Psoas muscle (tissue), 8 donors: ENCODE results near the gene ENKUR. TPM values are rescaled to one million over a fixed set of nuclear protein-coding genes. Genes with fewer than 3 reads are reported as not detected.
"Not testable (repeated sequence)": the region's sequence is repeated elsewhere in the genome, so short reads cannot be mapped to it uniquely, and the experiment has no call there.

Experiments used
- ATAC-seq, 4 donors: fragments of 200-7000 bp; cut with Tn5 transposase; one replicate each; pipeline ENCODE4 v1.9.1; 2020; ENCODE audit warnings: moderate library complexity in 3 of 4, mild to moderate bottlenecking in 2 of 4
- DNase-seq, 2 donors: peaks; one replicate each; pipeline ENCODE4 v3.0.0-alpha.2; 2020
- H3K27ac ChIP-seq: fragments of 200-600 bp; one replicate; pipeline ENCODE4 v1.8.0; 2022
- H3K27me3 ChIP-seq, 3 donors: fragments of 200-600 bp in 1 of 3; one replicate each; pipeline versions ENCODE4 v1.6.1 to v1.8.0; 2013 to 2022; ENCODE audit warnings: low read length in 2 of 3, mild to moderate bottlenecking in 2 of 3, moderate library complexity in 1 of 3; ENCODE audit not compliant: insufficient read depth in 3 of 3
- H3K36me3 ChIP-seq, 2 donors: fragments of 200-600 bp in 1 of 2; one replicate each; pipeline versions ENCODE4 v1.6.1 to v1.8.0; 2013 to 2022; ENCODE audit warnings: low read depth in 1 of 2, mild to moderate bottlenecking in 1 of 2, moderate library complexity in 1 of 2; ENCODE audit not compliant: insufficient read depth in 1 of 2
- H3K4me1 ChIP-seq: fragments of 200-600 bp; one replicate; pipeline ENCODE4 v1.8.0; 2022
- H3K4me3 ChIP-seq: fragments of 200-600 bp; one replicate; pipeline ENCODE4 v1.8.0; 2022; ENCODE audit warnings: mild to moderate bottlenecking
- H3K9me3 ChIP-seq: fragments of 200-600 bp; one replicate; pipeline ENCODE4 v1.8.0; 2022
- WGBS, 3 donors: extraction: QIAGEN DNeasy Blood & Tissue Kit; methylation state at CpG; one replicate each; pipeline versions ENCODE4 v1.1.6 to v1.1.7; 2013; 5-methylcytosine and 5-hydroxymethylcytosine counted together
- intact Hi-C, 2 donors: fragments of 100-400 bp; cut with DNase I; formaldehyde crosslinking; loops; one replicate each; pipeline versions ENCODE4 v1.11.0 to v1.14.2; 2022
- polyA plus RNA-seq, 3 donors: library from polyadenylated mRNA; stranded (reverse); fragments of 200-250 nt; gene quantifications; one replicate each; pipeline ENCODE4 v1.2.3, GENCODE V29; 2013
- total RNA-seq, 4 donors: library from RNA; stranded (reverse); fragmentation: NEBNext Ultra II Directional in 2 of 4; extraction: Animal tissue kit (Norgen Biotek cat#: 25700) in 2 of 4; gene quantifications; one replicate each; pipeline versions ENCODE4 v1.2.1 to v1.2.4, GENCODE V29; 2021 to 2023
- TF ChIP-seq, protein P1 (sequence below): fragments of 200-600 bp; IDR thresholded peaks from one replicate; pipeline ENCODE4 v1.8.0; 2022; ENCODE audit warnings: antibody characterized with exemption
- donor health status: healthy with polysubstance abuse.
- donor health status: DM: no; HTN: no; CAD: no; lungs with moderate emphysema.
- donor health status: Bipolar disorder and iron deficiency.
- donor health status: healthy.
- donor health status: DM: yes; HTN: yes; CAD: no.
- donor health status: DM: no; HTN: no; CAD: no.
- donor health status: DM: no; HTN: no; CAD: no.
- donor health status: DM: yes; HTN: yes; CAD: no.

Gene ENKUR
- total and polyA plus RNA-seq, 7 donors: 0.03 to 0.05 TPM; not detected in 5

DNA sequence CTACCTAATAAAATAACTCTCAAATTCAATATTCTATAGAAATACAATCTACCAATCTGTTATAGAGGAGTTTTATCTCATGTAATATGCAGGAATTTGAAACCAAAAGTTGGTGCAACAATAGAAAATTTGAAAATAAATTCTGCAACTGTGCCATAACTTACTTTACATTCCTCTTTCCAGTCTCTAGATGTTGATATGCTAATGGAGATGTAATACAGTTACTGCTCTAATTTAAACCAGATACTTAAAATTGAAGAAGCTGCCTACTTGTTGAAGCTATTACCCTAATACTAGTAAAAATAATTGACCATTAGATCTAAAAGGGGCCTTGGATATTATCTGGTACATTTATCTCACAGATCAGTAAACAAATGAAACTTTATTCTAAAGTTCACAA is 1.4 kb downstream of the ENKUR start:
- Histone ChIP-seq H3K4me3 (no peak overlapping the region), H3K27ac (no peak overlapping the region), H3K36me3 (no peaks in the 10 kb centered on the region), H3K9me3 (no peaks in the 10 kb centered on the region), H3K27me3 (no peaks in the 10 kb centered on the region), H3K4me1 (peaks cover 11% of the 10 kb centered on the region)
- intact Hi-C loops: loop anchor here (10.0 kb wide), 3 partner anchors 290 to 380 kb away; partner anchors contain the start of gene ARHGAP21 (in 1 of the 2)
- DNase-seq: no peak
- TF ChIP-seq, protein P1, sequence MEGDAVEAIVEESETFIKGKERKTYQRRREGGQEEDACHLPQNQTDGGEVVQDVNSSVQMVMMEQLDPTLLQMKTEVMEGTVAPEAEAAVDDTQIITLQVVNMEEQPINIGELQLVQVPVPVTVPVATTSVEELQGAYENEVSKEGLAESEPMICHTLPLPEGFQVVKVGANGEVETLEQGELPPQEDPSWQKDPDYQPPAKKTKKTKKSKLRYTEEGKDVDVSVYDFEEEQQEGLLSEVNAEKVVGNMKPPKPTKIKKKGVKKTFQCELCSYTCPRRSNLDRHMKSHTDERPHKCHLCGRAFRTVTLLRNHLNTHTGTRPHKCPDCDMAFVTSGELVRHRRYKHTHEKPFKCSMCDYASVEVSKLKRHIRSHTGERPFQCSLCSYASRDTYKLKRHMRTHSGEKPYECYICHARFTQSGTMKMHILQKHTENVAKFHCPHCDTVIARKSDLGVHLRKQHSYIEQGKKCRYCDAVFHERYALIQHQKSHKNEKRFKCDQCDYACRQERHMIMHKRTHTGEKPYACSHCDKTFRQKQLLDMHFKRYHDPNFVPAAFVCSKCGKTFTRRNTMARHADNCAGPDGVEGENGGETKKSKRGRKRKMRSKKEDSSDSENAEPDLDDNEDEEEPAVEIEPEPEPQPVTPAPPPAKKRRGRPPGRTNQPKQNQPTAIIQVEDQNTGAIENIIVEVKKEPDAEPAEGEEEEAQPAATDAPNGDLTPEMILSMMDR: no peak
- no peak for ATAC-seq

DNA sequence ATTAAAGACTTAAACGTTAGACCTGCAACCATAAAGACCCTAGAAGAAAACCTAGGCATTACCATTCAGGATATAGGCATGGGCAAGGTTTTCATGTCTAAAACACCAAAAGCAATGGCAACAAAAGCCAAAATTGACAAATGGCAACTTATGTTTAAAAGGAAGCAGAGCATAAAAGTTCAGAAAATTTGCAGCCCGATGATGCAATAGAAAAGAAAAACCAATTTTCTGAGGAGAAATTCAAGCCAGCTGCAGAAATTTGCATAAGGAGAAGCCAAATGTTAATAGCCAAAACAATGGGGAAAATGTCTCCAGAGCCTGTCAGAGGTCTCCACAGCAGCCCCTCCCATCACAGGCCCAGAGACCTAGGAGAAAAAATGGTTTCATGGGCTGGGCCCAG is 4.4 kb downstream of the ENKUR start:
- not testable (repeated sequence) for H3K36me3 ChIP-seq, H3K27ac ChIP-seq, DNase-seq, ATAC-seq, H3K4me3 ChIP-seq, H3K27me3 ChIP-seq, H3K9me3 ChIP-seq, H3K4me1 ChIP-seq
- intact Hi-C loops: loop anchor here (10.0 kb wide), 3 partner anchors 287 to 377 kb away; partner anchors contain the start of gene ARHGAP21 (in 1 of the 2)
- WGBS, 3 donors: 68 to 91% (median 83%) methylated on average over 2 of the region's 2 CpGs

DNA sequence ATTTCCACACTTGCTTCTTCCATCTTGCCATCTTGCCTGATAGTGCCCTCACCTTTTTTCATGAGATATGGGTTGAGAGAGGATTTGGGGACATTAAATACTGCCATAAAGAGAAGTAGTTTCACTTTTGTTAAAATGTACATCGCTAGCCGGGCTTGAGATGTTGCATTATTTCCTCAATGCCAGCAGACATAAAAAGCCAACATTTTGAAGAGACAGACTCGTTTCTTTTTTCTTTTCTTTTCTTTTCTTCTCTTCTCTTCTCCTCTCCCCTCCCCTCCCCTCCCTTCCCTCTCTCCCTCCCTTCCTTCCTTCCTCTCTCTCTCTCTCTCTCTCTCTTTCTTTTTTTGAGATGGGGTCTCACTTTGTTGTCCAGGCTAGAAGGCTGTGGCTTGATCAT is 17.9 kb downstream of the ENKUR start:
- ATAC-seq (no peak), DNase-seq (no peak)
- no peaks in the 10 kb centered on the region for H3K27me3 ChIP-seq
- intact Hi-C loops: no loop called here
- no peak overlapping the region for H3K4me3 ChIP-seq
- 79 to 82% (median 81%) methylated on average over 3 of the region's 3 CpGs for WGBS, 3 donors
- no peaks in the 10 kb centered on the region for H3K4me1 ChIP-seq
- TF ChIP-seq, protein P1: no peak
- peaks cover 13% of the 10 kb centered on the region for H3K9me3 ChIP-seq
- no peak overlapping the region for H3K27ac ChIP-seq
- H3K36me3 ChIP-seq: no peaks in the 10 kb centered on the region

DNA sequence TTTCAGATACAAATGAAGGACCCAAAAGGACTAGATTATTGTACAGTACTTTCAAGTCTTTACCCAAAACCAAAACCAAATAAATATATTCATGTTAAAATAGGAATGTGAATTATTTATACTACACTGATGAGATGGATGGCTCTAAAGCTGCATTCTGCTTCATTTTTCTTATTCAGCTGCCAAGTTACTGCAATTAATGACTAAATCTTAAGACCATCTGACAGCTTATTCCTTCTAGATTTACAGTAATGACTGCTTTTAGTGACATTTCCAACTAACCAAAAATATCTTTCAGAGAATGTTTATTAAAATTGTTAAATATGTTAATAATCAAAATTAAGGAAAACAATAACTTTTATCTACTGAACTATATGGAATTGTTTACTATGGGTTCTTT is 20.9 kb downstream of the ENKUR start:
- TF ChIP-seq, protein P1: no peak
- H3K27ac ChIP-seq: no peak overlapping the region
- no peaks in the 10 kb centered on the region for H3K4me1 ChIP-seq
- no peak for DNase-seq
- H3K9me3 ChIP-seq: peaks cover 5% of the 10 kb centered on the region
- intact Hi-C loops: no loop called here
- no peak for ATAC-seq
- H3K4me3 ChIP-seq: no peak overlapping the region
- no peaks in the 10 kb centered on the region for H3K27me3 ChIP-seq
- H3K36me3 ChIP-seq: no peaks in the 10 kb centered on the region

DNA sequence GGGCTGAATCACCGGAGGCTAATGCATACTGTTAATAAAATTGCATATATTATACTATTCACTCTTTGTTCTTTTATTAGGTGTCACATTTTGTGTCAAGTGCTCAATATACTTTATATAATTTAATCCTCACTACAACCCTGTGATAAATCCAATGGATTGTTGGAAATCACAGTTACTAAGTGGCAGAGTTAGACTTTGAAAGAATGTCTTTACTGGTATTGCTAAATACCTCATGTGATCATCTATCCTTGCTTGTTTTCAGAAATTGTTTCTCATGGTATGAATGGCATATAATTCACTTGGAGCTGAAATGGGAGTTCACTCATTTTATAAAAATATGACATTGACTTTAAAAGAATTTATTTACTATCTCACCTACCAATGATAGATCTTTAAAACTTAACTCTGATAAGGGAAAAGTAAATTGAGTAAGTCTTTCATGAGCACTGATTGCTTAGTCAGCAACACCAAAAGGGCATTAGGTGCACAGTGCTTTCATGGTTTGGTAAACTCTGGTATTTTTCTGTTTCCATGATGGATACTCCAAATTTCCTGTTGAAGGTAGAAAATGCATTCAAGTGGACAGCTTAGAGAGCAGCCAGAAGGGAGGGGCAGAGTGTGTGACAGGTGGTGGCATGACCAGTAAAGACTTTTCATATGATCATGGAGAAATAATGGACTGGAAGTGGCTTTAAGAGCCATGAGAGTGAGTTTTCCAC is 22.6 kb downstream of the ENKUR start:
- no peak for DNase-seq
- intact Hi-C loops: loop anchor here in 1 of 2 donors (5.0 kb wide), 1 partner anchor 351 kb away; no protein-coding TSS in a partner anchor
- Histone ChIP-seq H3K4me3 (no peak overlapping the region), H3K27ac (no peak overlapping the region), H3K4me1 (no peaks in the 10 kb centered on the region), H3K36me3 (no peaks in the 10 kb centered on the region), H3K27me3 (no peaks in the 10 kb centered on the region), H3K9me3 (no peaks in the 10 kb centered on the region)
- TF ChIP-seq, protein P1: no peak
- ATAC-seq: no peak
- 93 to 97% (median 94%) methylated on average over 1 of the region's 1 CpG for WGBS, 3 donors
